DMS53 (cell line): Measurements from ENCODE around the gene TULP1.
"Not testable (repeated sequence)": the region's sequence is repeated elsewhere in the genome, so short reads cannot be mapped to it uniquely, and the experiment has no call there.

ENCODE experiments used
- DNase-seq: peaks from one replicate; lab custom pipeline; 2025; lab: John Stamatoyannopoulos, UW

Gene TULP1

DNA sequence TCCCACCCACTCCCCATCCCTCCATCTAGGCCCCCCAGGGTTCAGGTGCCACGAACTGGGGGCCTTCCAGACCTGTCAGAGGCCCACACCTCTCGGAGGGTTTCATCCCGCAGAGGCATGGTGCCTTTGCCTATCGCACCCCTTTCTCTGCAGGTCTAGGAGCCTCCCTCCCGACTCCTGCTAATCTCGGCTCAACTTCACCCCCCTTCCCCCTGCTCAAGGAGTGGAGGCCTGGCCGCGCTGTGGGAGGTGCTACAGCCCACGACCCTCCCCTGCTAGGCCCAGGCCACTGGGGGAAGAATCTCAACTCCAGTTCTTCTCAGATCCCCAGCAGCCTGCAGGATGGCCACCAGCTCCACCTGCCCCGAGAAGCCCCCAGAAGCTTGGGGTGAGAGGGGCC, at the start of gene TULP1:
Gene TULP1, minus strand, starts transcription at position 157 of the 400 bp plus-strand sequence. Its CDS starts 38 bp downstream, at position 119.
- no peak for DNase-seq

DNA sequence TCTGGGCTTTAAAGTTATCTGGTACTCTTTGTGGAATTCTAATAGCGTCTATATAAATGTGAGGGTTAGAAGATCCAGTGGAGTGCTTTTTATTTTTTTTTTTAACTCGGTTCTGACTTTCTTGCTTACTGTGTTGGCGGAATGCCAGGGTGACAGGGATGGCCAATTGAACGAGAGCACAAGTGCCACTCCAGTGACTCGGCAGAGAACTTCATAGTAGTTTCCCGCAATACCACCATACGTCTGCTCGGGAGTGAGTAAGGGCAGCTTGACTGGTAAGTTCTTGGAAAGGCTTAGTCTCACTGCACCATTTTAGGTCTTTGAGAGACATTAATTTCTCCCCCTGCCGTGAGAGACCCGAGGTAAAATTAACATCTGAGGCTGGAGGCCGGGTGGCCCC, 49.4 kb upstream of the TULP1 start:
- peak; percentile 67 for DNase-seq

DNA sequence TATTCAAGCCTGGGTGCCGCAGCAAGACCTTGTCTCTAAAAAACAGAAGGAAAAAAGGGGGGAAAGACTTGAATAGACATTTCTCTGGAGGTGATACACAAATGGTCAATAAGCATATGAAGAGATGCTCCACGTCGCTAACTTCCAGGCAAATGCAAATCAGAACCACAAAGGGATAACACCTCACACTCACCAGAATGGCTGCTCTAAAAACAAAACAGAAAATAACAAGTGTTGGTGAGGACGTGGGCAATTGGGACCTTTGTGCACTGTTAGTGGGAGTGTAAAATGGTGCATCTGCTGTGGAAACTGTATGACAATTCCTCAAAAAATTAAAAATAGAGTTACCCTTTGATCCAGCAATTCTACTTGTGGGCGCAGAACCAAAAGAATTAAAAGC, 48.4 kb upstream of the TULP1 start:
- no peak for DNase-seq

DNA sequence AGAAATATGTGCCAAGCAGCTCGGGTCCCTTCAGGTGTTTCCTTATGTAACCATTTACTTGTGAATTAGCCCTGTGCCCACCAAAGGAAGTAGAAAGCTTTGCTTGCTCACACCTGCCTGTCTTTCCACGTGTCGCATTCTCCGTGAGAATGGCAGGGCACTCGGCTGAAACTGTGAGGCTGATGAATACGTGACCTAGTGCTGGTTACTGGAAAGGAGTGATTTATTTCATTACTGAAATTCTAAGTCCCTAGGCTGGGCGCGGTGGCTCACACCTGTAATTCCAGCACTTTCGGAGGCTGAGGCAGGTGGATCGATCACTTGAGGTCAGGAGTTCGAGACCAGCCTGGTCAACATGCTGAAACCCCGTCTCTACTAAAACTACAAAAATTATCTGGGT, 45.9 kb upstream of the TULP1 start:
- DNase-seq = no peak

DNA sequence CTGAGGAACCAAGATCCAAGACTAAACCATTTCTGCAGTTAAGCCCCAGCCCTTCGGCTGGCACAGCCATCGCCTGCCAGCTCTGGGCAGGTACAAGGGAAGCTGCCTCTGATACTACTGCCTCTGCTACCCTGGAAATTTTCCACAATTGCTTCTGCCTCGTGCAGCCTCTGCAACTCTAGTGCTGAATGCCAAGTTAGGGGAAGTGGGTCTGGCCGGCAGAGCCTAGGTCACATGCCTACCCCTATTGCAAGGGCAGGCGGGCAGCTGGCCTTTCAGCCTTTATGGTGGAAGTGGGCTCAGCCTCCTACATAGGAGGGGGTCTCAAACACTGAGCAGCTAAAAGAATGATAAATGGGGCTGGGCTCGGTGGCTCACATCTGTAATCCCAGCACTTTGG, 44.5 kb upstream of the TULP1 start:
- no peak for DNase-seq

DNA sequence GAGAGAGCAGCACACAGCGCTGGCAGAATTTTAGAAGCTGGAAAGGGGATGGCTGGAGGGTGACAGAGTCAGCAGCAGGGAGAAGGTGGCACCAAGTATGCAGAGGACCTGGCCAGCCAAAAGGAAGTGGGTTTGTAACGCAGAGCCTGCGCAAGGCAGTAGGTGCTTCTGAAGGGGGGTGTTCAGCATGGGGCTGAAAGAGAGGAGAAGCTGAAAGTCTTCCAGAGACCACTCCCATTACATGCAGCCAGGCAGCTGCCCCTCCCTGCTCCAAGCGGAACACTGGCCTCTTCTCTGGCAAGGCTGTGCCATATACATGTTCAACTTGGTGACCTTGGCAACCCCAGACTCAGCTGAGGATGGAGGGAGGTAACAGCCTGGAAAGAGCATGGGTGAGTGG, 42.1 kb upstream of the TULP1 start:
- DNase-seq = no peak

DNA sequence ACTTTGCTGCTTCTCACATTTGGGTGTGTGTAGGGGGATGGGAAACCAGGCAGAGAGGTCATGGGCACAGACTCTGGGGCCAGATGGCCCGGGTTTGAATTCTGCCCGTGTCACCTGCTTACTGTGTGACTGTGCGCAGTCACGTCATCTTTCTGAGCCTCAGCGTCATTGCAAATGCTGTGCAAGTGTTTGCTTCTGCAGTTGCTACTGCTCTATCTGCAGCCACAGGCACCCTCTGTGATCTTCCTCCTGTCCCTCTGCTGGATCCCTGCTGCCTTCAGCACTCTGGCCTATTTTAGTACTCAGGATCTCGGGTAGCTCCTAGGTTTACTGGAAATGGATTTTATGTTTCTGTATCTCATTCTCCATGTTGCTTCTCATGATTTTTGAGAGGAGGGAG, 40.6 kb upstream of the TULP1 start:
- no peak for DNase-seq

DNA sequence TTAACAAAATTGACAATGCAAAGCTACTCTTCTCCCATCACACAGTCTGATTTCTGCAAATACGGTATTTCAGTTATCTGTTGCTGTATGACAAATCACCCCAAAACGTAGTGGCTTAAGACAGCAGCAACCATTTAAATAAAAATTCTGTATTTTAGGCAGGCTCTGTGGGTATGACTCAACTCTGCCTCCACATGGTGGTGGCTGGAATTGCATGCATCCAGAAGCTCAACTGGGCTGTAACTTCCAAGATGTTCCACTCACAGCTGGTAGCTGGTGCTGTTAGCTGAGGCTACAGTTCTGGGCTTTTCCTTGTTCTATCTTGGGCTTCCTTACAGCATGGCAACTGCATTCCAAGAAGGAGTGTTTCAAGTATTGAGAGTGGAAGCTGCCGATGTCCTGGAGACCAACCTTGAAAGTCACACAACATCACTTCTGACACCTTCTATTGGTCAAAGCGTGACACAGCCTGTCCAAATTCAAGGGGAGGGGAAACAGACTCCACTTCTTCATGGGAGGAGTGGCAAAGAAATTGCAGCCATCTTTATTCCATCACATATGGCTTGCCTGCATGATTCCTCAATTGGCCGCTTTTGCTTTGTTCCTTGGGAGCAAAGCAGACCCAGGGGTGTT, 39.7 kb upstream of the TULP1 start:
- DNase-seq = peak; percentile 36

DNA sequence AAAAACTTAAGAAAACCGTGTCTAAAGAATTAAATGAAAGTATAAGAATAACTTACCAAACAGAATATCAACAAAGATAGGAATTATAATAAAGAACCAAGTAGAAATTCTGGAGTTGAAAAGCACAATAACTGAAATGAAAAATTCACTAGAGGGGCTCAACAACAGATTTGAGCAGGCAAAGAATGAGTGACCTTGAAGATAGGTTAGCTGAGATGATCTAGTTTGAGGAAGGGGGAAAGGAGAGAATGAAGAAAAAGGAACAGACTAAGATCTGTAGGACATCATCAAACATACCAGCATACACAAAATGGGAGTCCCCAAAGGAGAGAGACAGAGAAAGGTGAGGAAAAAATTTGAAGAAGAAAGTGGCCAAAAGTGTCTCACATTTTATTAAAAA, 37.7 kb upstream of the TULP1 start:
- DNase-seq = no peak

DNA sequence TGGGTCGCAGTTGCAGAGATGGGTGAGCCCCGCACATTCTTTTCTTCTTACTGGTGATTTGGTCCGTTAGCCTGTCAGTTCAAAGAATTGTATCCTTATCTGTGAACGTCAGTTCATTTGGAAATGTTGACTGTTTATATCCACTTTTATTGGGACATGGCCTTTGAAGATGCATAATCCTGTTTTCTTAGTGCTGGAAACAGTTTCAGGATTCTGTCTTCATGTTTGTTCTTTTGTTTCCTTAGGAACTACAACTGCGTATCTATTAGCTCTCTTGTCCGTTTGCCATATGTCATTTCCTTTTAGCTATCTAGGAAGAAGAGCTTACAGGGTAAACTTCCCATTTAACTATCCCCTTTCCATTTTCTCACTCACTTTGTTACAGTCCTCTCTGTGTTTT, 35.0 kb upstream of the TULP1 start:
- no peak for DNase-seq

DNA sequence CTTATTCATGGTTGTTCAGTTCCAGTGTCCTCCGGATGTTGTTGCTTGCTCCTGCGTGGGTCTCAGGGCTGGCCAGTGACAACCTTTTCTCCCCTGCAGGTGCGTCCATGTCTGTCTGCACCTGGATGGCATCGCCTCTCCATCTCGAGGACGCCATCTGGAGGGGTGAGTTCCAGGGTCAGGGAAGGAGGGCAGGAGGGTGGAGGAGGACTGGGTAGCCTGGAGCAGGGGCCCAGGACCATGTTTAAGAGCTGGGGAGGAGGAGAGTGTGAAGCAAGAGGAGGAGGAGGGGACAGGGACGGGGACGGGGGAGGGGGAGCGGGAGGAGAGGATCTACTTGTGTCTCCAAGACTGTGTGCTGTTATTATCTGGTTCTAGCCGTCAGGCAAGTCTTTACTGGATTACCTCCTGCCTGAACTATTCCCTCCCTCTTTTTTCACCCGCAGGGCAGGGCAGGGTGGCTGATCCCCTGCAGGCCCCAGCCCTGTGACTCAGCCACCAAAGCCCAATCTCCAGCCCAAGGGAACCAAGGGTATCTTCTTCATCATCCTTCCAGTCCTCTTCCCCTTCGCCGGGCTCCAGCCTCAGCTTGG, 32.2 kb upstream of the TULP1 start:
- DNase-seq = peak; percentile 37

DNA sequence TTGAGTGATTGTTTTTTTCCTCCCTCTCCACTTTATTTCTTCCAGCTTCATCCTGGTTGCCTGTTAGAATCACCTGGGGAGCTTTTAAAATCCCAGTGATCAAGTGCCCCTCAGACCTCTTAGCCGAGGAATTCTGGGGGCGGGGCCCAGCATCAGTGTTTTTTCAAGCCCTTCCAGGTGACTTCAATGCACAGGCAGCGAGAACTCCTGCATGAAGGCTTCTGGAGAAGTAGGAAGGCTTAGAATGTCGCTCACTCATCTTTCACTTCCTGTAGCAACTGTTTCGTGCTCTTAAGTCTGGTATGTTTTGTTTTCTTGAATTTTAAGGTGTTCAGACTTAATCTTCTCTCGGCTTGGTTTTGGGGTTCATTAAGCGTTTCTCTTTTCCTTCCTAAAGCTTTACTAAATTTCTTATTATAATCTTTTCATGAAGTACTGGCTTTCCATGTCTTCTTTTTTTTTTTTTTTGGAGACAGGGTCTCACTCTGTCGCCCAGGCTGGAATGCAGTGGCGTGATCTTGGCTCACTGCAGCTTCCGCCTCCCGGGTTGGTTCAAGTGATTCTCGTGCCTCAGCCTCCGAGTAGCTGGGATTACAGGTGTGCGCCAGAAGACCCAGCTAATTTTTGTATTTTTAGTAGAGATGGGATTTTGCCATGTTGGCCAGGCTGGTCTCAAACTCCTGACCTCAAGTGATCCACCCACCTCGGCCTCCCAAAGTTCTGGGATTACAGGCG, 30.9 kb upstream of the TULP1 start:
- DNase-seq = no peak

DNA sequence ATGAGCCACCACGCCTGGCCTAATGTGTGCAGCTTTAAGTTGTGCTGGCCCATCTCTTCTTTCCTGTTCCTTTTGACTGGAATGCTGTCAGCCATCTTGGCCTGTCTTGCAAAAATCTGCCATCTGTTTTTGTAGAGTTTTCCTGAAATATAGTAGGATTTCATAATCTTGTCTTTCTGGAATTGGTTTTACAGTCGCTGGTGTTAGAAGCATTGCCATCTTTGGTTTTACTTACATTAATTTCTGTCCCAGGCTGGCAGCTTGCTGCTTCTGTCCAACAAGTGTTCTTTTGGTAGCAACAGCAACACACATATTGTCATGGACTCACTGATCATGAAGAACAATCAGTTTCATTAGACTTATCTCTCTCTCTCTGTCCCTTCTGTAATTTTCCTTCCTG, 29.1 kb upstream of the TULP1 start:
- no peak for DNase-seq

DNA sequence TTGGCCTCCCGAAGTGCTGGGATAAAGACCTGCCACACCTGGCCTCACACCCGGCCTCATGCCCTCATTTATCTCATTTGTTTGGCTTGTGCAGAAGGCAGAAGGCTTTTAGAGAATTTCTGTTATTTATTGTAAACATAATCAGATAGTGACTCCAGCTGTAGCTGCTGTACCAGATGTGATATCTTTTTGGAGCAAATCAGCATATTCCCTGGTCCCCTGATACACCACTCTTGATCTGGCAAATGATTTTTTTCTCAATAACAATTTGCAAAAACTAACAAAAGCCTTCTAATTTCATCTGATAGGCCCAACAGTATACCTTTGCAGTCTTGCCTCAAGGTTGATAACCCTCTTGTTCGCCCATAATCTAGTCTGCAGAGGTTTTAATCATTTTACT, 26.5 kb upstream of the TULP1 start:
- no peak for DNase-seq

DNA sequence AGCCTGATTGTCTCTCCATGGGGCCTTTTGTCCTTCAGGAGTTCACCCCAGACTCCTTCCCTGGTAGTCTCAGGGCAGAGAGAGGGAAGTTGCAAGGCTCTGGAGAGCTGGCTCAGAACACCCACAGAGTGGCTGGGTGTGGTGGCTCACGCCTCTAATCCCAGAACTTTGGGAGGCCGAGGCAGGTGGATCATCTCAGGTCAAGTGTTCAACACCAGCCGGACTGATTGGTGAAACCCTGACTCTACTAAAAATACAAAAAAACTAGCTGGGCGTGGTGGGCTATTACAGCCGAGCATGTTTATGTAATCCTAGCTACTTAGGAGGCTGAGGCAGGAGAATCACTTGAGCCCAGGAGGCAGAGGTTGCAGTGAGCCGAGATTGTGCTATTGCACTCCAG, 23.2 kb upstream of the TULP1 start:
- not testable (repeated sequence) for DNase-seq

DNA sequence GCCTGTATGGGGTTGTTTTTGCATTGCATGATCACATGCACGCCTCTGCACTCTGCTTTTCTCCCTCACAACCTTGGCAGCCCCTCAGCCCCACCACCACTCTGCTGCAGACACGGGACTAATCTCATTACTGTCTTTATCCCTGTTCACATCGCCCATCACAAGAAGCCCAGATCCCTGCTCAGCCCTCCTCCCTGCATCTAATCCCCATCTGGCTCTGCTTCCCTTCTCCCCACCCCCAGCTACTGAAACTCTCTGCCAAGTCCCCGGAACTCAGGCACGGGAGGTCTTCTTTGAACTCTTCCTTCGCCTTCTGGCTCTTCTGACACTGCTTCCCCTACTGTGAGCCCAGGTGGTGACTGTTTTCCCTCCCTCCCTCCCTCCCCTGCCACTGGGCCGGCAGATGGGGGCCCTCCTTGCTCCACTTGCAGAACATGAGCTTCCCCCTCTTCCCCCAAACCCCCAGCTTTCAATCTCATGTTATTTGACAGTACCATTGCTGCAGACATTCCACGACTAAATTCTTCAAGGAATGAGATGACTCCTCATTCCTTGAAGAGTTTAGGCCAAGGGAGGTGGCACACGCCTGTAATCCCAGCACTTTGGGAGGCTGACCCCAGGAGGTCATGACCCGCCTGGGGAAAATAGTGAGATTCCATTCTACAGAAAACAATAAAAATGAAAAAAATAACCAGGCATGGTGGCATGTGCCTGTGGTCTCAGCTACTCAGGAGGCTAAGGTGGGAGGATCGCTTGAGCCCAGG, 21.9 kb upstream of the TULP1 start:
- no peak for DNase-seq

DNA sequence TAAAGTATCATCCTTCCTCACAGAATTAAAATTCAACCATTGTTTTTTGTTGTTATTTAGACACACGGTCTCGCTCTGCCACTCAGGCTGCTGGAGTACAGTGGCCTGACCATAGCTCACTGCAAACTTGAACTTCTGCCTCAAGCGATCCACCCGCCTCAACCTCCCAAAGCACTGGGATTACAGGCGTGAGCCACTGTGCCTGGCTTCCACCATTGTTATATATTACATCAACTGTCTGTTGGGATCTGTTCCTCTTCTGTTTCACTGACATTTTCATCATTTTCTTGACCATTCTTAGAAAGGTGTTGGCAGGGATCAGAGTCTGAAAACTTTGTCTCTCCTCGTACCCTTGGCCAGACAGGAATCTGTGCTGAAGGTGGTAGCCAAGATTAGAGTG, 21.3 kb upstream of the TULP1 start:
- no peak for DNase-seq

DNA sequence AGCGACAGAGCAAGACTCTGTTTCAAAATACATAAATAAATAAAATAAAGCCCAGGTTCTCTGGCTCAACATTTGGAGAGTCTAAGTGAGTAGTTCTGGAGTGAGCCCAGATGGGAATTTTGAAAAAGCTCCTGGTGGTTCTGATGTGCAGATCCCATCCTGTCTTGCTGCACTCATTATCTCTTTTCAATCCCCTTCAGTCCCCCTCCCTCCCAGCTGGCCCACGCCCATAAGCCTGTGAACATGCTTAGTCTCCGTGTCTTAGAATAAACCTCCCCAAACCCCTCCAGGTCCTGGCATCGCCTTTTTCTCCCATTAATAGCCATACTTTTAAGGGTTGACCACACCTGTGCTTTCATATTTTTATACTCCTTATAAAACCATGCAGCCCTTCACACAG, 19.4 kb upstream of the TULP1 start:
- DNase-seq = no peak

DNA sequence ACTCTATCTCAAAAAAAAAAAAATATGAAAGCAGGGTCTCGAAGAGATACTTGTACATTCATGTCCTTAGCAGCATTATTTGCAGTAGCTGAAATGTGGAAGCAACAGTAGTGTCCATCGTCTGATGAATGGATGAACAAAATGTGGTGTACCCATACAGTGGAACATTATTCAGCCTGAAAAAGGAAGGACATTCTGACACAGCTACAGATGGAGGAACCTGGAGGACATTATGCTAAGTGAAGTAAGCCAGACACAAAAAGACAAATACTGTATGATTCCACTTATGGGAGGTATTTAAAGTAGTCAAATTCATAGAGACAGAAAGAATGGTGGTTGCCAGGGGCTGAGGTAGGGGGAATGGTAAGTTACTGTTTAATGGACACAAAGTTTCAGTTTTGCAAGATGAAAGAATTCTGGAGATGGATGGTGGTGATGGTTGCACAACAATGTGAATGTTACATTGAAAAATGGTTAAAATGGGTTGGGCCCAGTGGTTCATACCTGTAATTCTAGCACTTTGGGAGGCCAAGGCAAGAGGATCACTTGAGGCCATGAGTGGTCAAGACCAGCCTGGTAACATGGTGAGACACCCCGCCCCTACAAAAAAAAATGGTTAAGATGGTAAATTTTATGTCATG, 11.8 kb upstream of the TULP1 start:
- DNase-seq = no peak

DNA sequence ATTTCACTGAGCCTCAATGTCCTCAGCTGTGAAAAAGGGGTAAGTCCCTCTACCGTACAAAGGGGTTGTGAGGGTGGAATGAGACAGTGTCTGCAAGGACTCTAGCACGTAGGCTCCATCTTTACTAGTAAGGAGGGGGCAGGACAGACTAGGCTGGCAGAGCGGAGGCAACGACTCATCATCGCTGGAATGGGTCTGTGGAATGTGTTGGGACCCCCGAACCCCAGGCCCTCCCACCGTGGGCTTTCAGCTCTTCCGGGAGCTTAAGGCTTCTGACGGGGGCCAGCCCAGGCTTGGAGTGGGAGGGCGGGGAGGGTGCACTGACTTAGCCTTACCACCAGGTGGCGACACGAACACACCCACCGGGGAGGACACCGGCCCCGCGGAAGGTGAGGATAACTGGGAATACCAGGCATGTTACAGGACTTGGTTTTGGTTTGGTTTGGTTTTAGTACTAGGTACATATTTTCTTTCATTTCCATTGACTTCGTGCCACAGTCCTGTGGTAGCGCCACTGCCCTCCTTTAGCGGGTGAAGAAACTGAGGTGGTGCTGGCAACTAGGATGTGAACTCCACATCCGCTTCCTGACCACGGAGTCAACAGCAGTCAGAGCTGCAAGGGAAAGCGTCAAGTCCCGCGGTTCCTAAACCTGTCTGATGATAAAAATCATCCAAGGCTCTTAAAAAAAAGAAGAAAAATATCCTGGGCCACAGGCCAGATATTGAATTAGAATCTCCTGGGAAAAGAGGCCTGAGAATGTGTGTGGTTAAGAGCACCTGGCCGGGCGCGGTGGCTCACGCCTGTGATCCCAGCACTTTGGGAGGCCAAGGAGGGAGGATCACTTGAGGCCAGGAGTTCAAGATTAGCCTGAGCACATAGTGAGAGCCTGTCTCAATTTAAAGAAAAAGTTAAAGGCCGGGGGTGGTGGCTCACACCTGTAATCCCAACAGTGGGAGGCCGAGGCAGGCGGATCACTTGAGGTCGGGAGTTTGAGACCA, 10.3 kb upstream of the TULP1 start:
- peak; percentile 76 for DNase-seq

DNA sequence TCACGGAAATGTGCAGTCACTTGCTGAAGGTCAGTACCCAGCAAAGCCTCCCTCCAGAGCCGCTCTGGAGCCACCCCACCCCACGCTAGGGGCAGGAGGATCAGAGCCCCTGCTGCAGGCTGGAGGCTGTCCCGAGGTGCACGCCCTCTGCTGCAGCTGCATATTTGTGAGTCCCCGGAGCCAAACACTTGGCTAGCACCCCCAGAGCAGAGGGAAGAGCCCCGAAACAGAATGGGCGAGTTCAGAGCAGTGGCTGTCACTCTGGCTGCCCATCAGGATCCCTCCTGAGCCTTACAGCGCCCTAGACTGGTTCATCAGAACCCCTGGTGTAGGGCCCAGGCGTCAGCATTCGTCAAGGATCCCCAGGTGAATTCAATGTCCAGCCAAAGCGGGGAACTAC, 9.5 kb upstream of the TULP1 start:
- DNase-seq = no peak
